ENCODE data around the gene ZDHHC14. TPM values are rescaled to one million over a fixed set of nuclear protein-coding genes. Genes with fewer than 3 reads are reported as not detected.

ZDHHC14 gene
- total RNA-seq, 1 experiment from 2014 or later: 3.2 TPM

DNA sequence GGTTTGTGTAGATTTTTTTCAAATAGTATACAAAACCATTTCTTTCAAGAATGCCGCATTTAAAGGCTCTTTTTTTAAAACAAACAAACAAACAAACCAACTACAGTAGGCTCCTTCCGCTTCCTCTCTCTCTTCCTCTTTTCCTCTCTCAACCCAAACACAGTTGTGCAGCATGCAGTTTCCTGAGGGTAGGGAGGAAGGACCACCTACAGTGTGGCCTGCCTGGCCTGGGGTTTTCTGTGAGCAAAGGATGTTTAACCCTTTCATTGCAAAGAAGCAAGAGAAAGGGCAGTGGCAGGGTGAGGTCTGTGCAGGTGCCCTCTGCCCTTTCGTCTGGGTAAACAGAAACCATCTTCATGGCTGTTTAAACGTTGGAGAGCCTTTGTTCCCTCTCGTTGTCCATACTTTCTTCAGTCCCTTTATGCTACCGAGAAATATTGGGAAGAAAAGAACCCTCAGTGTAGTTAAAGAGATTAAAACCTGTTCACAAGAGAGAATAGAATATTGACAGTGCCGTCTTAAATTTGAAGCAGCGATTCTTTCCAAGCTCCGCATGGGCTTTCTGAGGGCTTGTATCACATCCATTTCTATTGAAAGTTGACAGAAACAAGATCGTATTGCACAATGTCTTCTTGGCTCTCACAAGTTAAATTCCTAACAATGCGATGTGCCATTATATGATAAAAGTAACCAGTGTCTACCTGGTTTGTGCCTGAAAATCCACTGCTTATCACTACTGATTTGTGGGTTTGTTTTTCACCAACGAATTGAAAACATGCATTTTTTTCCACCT lies 226.5 kb downstream of the ZDHHC14 start:
- H3K4me1 Mint-ChIP-seq (ENCODE audit: insufficient read depth, unreplicated experiment): peaks cover 7% of the 10 kb centered on the region
- no peaks in the 10 kb centered on the region for H3K27me3 Mint-ChIP-seq (ENCODE audit: insufficient read depth, unreplicated experiment)
- H3K36me3 Mint-ChIP-seq (ENCODE audit: insufficient read depth, unreplicated experiment): peaks cover 10% of the 10 kb centered on the region
- BruUV-seq (replicated peaks): no TSS peak
- no peak overlapping the region for H3K27ac Mint-ChIP-seq (ENCODE audit: low read depth, unreplicated experiment)
- H3K4me3 Mint-ChIP-seq (ENCODE audit: unreplicated experiment): no peak overlapping the region
- ChIA-PET CTCF (interaction anchor here (0.6 to 0.8 kb wide), 2 partner anchors 149 to 212 kb away, joined by 3 to 6 read pairs; no protein-coding TSS in a partner anchor), POLR2A (no interaction called here)
- intact Hi-C loops (cut with micrococcal nuclease): no loop called here
- no peak for DNase-seq (ENCODE audit: unreplicated experiment)
- TF ChIP-seq, protein P1, sequence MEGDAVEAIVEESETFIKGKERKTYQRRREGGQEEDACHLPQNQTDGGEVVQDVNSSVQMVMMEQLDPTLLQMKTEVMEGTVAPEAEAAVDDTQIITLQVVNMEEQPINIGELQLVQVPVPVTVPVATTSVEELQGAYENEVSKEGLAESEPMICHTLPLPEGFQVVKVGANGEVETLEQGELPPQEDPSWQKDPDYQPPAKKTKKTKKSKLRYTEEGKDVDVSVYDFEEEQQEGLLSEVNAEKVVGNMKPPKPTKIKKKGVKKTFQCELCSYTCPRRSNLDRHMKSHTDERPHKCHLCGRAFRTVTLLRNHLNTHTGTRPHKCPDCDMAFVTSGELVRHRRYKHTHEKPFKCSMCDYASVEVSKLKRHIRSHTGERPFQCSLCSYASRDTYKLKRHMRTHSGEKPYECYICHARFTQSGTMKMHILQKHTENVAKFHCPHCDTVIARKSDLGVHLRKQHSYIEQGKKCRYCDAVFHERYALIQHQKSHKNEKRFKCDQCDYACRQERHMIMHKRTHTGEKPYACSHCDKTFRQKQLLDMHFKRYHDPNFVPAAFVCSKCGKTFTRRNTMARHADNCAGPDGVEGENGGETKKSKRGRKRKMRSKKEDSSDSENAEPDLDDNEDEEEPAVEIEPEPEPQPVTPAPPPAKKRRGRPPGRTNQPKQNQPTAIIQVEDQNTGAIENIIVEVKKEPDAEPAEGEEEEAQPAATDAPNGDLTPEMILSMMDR (IDR thresholded peaks at IDR 0.05; ENCODE audit: unreplicated experiment): no peak
- H3K9me3 Mint-ChIP-seq (ENCODE audit: unreplicated experiment): no peaks in the 10 kb centered on the region

DNA sequence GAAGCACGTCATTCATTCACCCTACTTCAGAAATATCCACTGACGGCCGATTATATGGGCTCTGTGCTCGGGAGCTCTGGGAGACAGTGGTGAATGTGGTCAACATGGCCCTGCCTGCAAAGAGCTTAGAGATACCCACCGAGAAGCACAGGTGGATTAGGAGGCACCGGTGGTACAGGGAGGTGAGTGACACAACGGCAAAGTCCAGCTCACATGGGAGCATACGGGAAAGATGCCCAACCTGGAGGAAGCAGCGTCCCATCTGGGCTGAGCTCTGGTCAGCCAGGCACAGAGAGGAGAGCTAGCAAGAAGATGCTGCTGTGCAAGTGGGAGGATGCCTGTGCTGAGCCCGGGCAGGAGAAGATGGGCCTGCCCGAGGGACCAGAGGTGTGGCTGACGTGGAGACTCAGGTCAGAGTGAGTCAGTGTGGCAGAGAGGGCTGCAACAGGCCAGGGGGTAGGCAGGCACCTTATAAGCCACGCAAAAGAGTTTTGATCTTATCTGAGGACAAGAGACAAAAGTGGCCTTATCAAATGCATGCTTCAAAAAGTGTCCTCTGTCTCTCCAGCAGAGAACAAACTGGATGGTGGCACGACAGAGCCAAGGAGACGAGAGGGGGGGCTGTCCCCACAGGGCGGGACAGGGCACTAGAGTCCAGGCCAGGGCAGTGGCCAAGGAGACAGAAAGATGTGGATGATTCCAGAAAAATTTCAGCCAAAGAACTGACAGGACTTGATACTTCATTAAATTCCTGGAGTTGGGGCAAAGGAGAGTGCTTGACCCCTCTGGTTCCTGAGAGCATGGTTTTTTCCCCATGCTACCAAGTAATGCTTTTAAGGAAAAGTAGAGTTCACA lies 227.5 kb downstream of the ZDHHC14 start:
- peaks cover 17% of the 10 kb centered on the region for H3K4me1 Mint-ChIP-seq (ENCODE audit: insufficient read depth, unreplicated experiment)
- ChIA-PET CTCF (interaction anchor here (0.6 to 0.8 kb wide), 2 partner anchors 148 to 213 kb away, joined by 3 to 6 read pairs; no protein-coding TSS in a partner anchor), POLR2A (no interaction called here)
- H3K27ac Mint-ChIP-seq (ENCODE audit: low read depth, unreplicated experiment): no peak overlapping the region
- H3K27me3 Mint-ChIP-seq (ENCODE audit: insufficient read depth, unreplicated experiment): no peaks in the 10 kb centered on the region
- H3K36me3 Mint-ChIP-seq (ENCODE audit: insufficient read depth, unreplicated experiment): peaks cover 10% of the 10 kb centered on the region
- no peak for DNase-seq (ENCODE audit: unreplicated experiment)
- no peak overlapping the region for H3K4me3 Mint-ChIP-seq (ENCODE audit: unreplicated experiment)
- no TSS peak for BruUV-seq (replicated peaks)
- TF ChIP-seq, protein P1 (IDR thresholded peaks at IDR 0.05; ENCODE audit: unreplicated experiment): no peak
- intact Hi-C loops (cut with micrococcal nuclease): no loop called here
- H3K9me3 Mint-ChIP-seq (ENCODE audit: unreplicated experiment): no peaks in the 10 kb centered on the region

DNA sequence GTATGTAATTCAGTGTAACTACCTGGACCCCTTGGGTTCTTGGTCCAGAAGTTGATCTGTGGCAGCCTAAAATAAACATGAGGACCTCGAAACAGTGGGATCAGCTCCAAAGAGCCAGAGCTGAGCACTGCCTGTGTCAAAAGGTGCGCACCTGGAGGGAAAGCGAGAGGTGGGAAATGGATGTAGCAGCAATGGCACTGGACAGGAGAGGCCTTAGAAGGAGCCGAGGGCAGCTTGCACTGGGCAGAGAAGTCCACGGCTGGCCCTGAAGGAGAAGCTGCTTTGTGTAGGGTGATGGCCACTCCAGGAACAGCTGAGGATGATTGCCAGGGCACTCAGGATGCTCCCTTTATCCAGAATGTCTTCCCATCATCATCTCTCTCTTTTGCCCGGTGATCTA lies 228.1 kb downstream of the ZDHHC14 start:
- H3K27ac Mint-ChIP-seq (ENCODE audit: low read depth, unreplicated experiment): no peak overlapping the region
- CTCF ChIA-PET: no interaction called here
- H3K4me3 Mint-ChIP-seq (ENCODE audit: unreplicated experiment): no peak overlapping the region
- TF ChIP-seq, protein P1 (IDR thresholded peaks at IDR 0.05; ENCODE audit: unreplicated experiment): no peak
- intact Hi-C loops (cut with micrococcal nuclease): no loop called here
- H3K4me1 Mint-ChIP-seq (ENCODE audit: insufficient read depth, unreplicated experiment): peaks cover 23% of the 10 kb centered on the region
- no TSS peak for BruUV-seq (replicated peaks)
- POLR2A ChIA-PET: no interaction called here
- H3K36me3 Mint-ChIP-seq (ENCODE audit: insufficient read depth, unreplicated experiment): peaks cover 10% of the 10 kb centered on the region
- H3K27me3 Mint-ChIP-seq (ENCODE audit: insufficient read depth, unreplicated experiment): no peaks in the 10 kb centered on the region
- H3K9me3 Mint-ChIP-seq (ENCODE audit: unreplicated experiment): no peaks in the 10 kb centered on the region
- no peak for DNase-seq (ENCODE audit: unreplicated experiment)

DNA sequence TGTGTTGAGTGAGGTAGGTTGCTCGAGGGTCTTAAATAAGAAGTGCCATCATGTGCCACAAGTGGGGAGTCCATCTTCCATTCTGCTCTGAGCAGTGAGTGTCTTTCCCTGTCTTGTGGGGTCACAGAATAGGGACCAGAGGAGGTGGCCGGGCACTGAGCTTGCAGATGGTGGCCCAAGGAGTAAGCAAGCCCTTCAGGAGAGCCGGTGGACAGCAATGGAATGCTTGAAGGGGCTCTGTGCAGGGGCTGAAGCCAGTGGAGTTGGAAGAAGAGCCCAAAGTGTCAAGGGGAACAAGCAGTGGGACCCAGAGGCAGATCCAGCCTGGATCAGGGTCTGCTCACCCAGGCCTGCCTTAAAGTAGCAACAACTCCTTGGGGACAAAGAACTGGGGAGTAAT lies 228.6 kb downstream of the ZDHHC14 start:
- H3K27ac Mint-ChIP-seq (ENCODE audit: low read depth, unreplicated experiment): no peak overlapping the region
- DNase-seq (ENCODE audit: unreplicated experiment): no peak
- H3K4me1 Mint-ChIP-seq (ENCODE audit: insufficient read depth, unreplicated experiment): peaks cover 24% of the 10 kb centered on the region
- no TSS peak for BruUV-seq (replicated peaks)
- ChIA-PET CTCF (interaction anchor here (0.6 kb wide), 1 partner anchor 61 kb away, joined by 3 read pairs; no protein-coding TSS in a partner anchor), POLR2A (no interaction called here)
- H3K9me3 Mint-ChIP-seq (ENCODE audit: unreplicated experiment): no peaks in the 10 kb centered on the region
- H3K36me3 Mint-ChIP-seq (ENCODE audit: insufficient read depth, unreplicated experiment): peaks cover 10% of the 10 kb centered on the region
- H3K27me3 Mint-ChIP-seq (ENCODE audit: insufficient read depth, unreplicated experiment): no peaks in the 10 kb centered on the region
- no peak overlapping the region for H3K4me3 Mint-ChIP-seq (ENCODE audit: unreplicated experiment)
- TF ChIP-seq, protein P1 (IDR thresholded peaks at IDR 0.05; ENCODE audit: unreplicated experiment): no peak
- intact Hi-C loops (cut with micrococcal nuclease): no loop called here

Measured in MCF 10A (cell line).